ENCODE data around the gene SARS1.

- TF ChIP-seq EZH2phosphoT487 (IDR thresholded peaks at IDR 0.05; ENCODE audit: insufficient read depth, low read depth) (no peak), EZH2 (IDR thresholded peaks at IDR 0.05; ENCODE audit: insufficient read depth, poor library complexity, severe bottlenecking) (no peak)
Measured at GRCh38 chr1:109237512-109237911, 23.8 kb downstream of the SARS1 start.
